Gastroesophageal sphincter (tissue), 3 donors: ENCODE results near the gene E2F4.

ENCODE experiments used
- CTCF ChIP-seq, 4 experiments: fragments of 200-600 bp in 2 of 4; fragments of 450-650 bp in 2 of 4; sonication (generic) in 1 of 4; IDR thresholded peaks; one replicate each; pipeline ENCODE4 v1.5.1; 2017 to 2019; ENCODE audit warnings: antibody characterized with exemption in 4 of 4, mild to moderate bottlenecking in 2 of 4, moderate library complexity in 2 of 4
- EP300 ChIP-seq: sonication (generic); formaldehyde crosslinking; IDR thresholded peaks from one replicate; pipeline ENCODE4 v1.6.1; 2017; ENCODE audit warnings: antibody characterized with exemption, mild to moderate bottlenecking
- POLR2A ChIP-seq, 2 donors: fragments of 450-650 bp; IDR thresholded peaks; one replicate each; pipeline ENCODE4 v1.6.1; 2017; ENCODE audit warnings: antibody characterized with exemption in 2 of 2, mild to moderate bottlenecking in 2 of 2, moderate library complexity in 1 of 2
- POLR2AphosphoS5 ChIP-seq: sonication (generic); formaldehyde crosslinking; IDR thresholded peaks from one replicate; pipeline ENCODE4 v1.6.1; 2017; ENCODE audit warnings: antibody characterized with exemption

GRCh38 chr16:67183627-67184452 is 8.1 kb upstream of the E2F4 start, which contains the start of gene MATCAP1:
- TF ChIP-seq POLR2AphosphoS5, result peak; percentile 68
- peak in 1 of 4 experiments; percentile 7 for TF ChIP-seq CTCF (IDR thresholded peaks at IDR 0.05)
- TF ChIP-seq POLR2A (IDR thresholded peaks at IDR 0.05), result peak; percentile 27 to 44
- no peak for TF ChIP-seq EP300
